ENCODE measurements around the gene CLEC12A.
"Not testable (repeated sequence)": the region's sequence is repeated elsewhere in the genome, so short reads cannot be mapped to it uniquely, and the experiment has no call there.

Gene CLEC12A

DNA sequence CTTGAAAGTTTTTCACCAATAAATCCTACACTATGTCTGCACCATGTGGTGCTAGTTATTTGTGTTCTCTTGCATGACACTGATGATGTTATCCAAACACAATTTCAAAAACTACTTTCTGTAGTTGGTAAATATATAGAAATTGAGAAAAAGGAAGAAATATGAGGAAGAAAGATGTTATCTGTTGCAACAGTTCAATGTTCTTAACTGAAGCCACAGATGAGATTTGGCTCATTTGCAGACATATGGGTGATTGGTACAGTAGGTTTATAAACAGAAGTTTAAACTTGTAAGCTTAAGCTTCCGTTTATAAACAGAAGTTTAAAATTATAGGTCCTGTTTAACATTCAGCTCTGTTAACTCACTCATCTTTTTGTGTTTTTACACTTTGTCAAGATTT lies at the start of gene CLEC12A:
CLEC12A (plus strand) TSS at position 229 of the 400 bp plus-strand sequence. CDS start 188 bp downstream, outside the sequence.
- DNase-seq (ENCODE audit: low read depth in 2 of 3, low spot score in 1 of 3), result no peak

GRCh38 chr12:9922429-9922828 lies 48.8 kb upstream of the CLEC12A start:
- no peak for DNase-seq (ENCODE audit: low read depth in 2 of 3, low spot score in 1 of 3)

GRCh38 chr12:9925705-9926393 lies 45.4 kb upstream of the CLEC12A start:
- DNase-seq (ENCODE audit: low read depth in 2 of 3, low spot score in 1 of 3), result no peak

DNA sequence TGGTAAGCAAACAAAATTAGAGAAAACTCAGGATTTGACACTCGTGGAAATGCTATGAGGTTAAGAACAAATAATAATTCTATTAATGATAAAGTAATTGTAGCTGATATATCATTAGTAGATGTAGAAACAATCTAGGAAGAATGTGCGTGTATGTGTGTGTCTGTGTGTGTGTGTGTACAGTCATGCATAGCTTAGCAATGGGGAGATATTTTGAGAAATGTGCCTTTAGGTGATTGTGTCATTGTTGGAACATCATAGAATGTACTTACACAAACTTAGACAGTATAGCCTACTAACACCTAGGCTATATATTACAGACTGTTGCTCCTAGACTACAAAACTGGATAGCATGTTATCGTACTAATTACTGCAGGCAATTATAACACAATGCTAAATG lies 44.3 kb upstream of the CLEC12A start:
- no peak for DNase-seq (ENCODE audit: low read depth in 2 of 3, low spot score in 1 of 3)

- no peak for DNase-seq (ENCODE audit: low read depth in 2 of 3, low spot score in 1 of 3)
Observed at GRCh38 chr12:9928607-9929006, 42.6 kb upstream of the CLEC12A start.

GRCh38 chr12:9931245-9931644 lies 40.0 kb upstream of the CLEC12A start:
- no peak for DNase-seq (ENCODE audit: low read depth in 2 of 3, low spot score in 1 of 3)

GRCh38 chr12:9932270-9932669 lies 38.9 kb upstream of the CLEC12A start, which contains the start of gene CLEC2A:
TSS of gene CLEC2A (minus strand) at chr12:9932370. CDS start at chr12:9932329, 41 bp downstream.
- DNase-seq (ENCODE audit: low read depth in 2 of 3, low spot score in 1 of 3), result no peak

DNA sequence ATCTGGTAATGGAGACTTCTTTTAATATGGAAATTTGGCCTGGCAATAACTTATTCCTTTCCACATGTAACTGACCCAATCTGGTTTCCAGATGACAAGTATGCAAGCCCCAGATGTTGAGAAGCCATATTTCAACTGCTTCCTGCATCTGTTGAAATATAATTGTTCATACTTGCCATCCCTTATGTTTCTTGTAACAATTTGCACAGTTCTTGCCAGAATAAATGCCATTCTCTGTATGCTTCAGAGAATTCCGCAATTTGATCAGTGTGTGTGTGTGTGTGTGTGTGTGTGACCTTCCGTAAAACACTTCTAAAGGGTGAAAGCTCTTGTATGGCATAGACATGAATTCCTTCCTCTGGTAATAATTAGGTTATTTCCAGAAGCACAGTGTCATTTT lies 37.3 kb upstream of the CLEC12A start:
- no peak for DNase-seq (ENCODE audit: low read depth in 2 of 3, low spot score in 1 of 3)

DNA sequence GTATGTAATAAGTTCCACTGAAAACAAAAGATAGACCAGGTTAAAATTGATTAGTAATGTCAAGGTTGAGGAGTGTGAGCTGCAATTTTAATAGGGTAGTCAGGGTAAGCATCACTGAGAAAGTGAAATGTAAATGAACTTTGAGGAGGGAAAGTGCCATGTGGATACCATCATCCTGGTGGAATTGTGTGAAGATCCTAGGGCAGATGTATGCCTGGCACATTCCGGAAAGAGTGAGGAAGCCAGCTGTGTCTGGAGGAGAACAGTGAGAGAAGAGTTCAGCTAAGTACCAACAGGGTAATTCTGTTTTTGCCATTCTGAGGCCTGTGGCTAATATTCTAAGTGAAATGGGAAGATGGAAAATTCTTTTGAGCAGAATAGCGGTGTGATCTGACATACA lies 36.2 kb upstream of the CLEC12A start:
- DNase-seq (ENCODE audit: low read depth in 2 of 3, low spot score in 1 of 3), result no peak

DNA sequence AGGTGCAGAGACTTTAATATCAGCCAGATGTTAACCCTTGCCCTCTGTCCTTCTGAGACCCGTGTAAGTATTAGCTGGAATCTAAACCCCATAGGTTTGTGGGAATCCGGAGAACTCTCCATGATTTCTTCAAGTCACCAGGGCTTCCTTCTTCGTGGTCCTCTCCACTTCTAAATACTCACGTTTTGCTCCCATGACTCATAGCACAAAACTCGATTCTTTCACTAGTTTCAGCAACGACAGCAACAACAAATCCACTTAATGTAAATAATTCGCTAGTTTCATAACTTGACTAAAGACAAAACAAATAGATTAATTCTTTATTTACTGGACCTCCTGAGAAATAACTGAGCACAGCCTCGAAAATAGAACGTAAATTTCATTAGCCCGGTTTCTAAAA lies 34.6 kb upstream of the CLEC12A start:
- DNase-seq (ENCODE audit: low read depth in 2 of 3, low spot score in 1 of 3), result no peak

GRCh38 chr12:9940375-9940774 lies 30.8 kb upstream of the CLEC12A start:
- no peak for DNase-seq (ENCODE audit: low read depth in 2 of 3, low spot score in 1 of 3)

- no peak for DNase-seq (ENCODE audit: low read depth in 2 of 3, low spot score in 1 of 3)
Observed at GRCh38 chr12:9941838-9942237, 29.4 kb upstream of the CLEC12A start.

DNA sequence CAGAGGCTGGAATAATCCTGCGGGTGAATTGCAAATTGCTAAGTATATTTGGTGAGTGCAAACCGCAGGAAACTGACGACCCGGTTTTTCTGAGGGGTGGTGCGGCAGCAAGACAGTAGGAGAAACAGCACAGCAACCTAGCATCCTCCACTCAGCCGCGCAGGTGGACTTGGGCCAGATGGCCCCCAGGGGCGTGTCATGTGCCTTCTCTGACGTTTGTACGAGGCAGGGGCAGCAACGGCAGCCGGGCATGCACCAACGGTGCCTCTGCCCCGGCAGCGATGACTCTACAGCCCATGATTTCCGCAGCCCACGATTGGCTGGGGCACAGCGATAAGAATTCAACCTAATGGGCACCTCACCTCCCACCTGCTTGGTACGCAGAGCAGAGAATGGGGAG lies 28.0 kb upstream of the CLEC12A start:
- DNase-seq (ENCODE audit: low read depth in 2 of 3, low spot score in 1 of 3), result no peak

- DNase-seq (ENCODE audit: low read depth in 2 of 3, low spot score in 1 of 3), result no peak
Observed at GRCh38 chr12:9944391-9944790, 26.8 kb upstream of the CLEC12A start.

- no peak for DNase-seq (ENCODE audit: low read depth in 2 of 3, low spot score in 1 of 3)
Observed at GRCh38 chr12:9947674-9948073, 23.5 kb upstream of the CLEC12A start.

DNA sequence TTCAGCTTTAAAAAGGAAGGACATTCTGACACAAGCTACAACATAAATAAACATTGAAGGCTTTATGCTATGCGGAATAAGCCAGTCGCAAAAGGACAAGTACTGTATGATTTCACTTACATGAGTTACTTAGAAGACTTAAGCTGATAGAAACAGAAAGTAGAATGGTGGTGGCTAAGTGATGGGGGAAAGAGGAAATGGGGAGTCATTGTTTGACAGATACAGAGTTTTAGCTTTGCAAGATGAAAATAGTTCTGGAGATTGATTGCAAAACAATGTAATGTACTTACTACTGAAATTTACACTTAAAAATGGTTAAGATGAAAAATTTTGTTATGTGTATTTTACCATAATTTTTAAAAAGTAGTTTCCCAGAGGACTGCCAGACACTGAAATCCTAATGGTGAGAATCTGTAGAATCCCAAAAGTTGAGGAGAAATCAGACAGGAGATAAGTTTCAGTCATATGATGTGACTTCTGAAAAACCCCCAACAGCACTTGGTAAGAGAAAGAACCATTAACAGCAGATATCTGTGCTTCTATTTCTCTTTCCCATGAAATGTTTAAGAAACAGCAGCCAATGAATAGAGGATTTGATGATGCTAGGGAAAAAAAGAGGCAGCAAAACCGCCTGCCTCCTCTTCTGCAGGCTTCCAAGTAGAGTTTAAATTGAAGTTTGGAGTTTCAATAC lies 22.5 kb upstream of the CLEC12A start:
- no peak for DNase-seq (ENCODE audit: low read depth in 2 of 3, low spot score in 1 of 3)

GRCh38 chr12:9951026-9951675 lies 20.1 kb upstream of the CLEC12A start:
- DNase-seq (ENCODE audit: low read depth in 2 of 3, low spot score in 1 of 3), result peak; percentile 2 to 14 (median 3)

- not testable (repeated sequence) for DNase-seq (ENCODE audit: low read depth in 2 of 3, low spot score in 1 of 3)
Observed at GRCh38 chr12:9952954-9953729, 18.1 kb upstream of the CLEC12A start.

DNA sequence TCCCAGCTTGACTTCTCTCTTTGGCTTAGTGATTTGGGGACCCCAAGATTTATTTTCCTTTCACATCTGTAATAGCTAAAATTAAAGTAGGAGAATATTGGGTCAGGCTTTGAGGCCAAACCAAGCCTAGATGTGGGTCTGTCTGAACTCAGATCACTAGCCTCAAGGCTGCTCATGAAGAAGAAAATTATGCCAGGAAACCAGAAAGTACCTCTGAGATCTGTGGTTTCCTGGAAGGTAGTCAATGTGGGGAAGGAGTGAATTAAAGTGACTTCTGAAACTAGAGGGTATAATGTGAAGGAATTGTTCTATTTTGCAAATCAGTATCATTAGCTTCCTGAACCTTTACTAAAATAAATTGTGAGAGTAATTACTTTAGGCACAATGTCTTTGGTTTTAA lies 13.4 kb upstream of the CLEC12A start:
- DNase-seq (ENCODE audit: low read depth in 2 of 3, low spot score in 1 of 3), result no peak

DNA sequence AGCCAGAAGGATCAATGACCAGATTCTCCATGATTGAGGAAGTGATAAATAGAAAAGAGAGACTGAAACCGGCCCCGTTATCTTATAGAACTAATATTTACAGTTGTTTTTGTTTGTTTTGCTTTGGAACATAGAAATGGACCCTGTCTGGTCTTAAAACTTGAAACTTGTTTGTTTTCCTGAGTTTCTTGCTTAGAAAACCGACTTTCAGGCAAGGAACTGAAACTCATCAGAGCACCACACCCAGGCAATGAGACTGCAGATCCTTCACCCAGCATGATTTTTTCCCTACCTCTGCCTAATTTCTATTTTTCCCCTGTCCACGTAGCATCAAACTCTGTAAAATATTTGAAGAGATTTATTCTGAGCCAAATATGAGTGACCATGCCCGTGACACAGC lies 10.6 kb upstream of the CLEC12A start:
- DNase-seq (ENCODE audit: low read depth in 2 of 3, low spot score in 1 of 3), result no peak

- DNase-seq (ENCODE audit: low read depth in 2 of 3, low spot score in 1 of 3), result no peak
Observed at GRCh38 chr12:9961106-9961505, 10.1 kb upstream of the CLEC12A start.

Measured in stimulated activated CD4-positive, alpha-beta T cell treated with anti-CD3 and anti-CD28 coated beads, Interleukin-12 subunit alpha, Interleukin-12 subunit beta, amount 100 ng/mL, for 48 hours (primary cell).